Activated T-cell treated with anti-CD3 and anti-CD28 coated beads, Interleukin-2, amount 50 U/mL, for 48 hours (primary cell): ENCODE data around the gene ASB4.
"Not testable (repeated sequence)": the region's sequence is repeated elsewhere in the genome, so short reads cannot be mapped to it uniquely, and the experiment has no call there.

ENCODE experiments used
- DNase-seq, 2 experiments: peaks; one replicate each; pipeline ENCODE4 v3.0.0-alpha.2; 2020

ASB4 gene, protein sequence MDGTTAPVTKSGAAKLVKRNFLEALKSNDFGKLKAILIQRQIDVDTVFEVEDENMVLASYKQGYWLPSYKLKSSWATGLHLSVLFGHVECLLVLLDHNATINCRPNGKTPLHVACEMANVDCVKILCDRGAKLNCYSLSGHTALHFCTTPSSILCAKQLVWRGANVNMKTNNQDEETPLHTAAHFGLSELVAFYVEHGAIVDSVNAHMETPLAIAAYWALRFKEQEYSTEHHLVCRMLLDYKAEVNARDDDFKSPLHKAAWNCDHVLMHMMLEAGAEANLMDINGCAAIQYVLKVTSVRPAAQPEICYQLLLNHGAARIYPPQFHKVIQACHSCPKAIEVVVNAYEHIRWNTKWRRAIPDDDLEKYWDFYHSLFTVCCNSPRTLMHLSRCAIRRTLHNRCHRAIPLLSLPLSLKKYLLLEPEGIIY

GRCh38 chr7:95485391-95486123, at the start of gene ASB4:
Gene ASB4 (plus strand): TSS chr7:95485943. CDS start chr7:95485972, 29 bp downstream.
- DNase-seq: no peak

GRCh38 chr7:95436407-95436806, 49.3 kb upstream of the ASB4 start:
- no peak for DNase-seq

DNA sequence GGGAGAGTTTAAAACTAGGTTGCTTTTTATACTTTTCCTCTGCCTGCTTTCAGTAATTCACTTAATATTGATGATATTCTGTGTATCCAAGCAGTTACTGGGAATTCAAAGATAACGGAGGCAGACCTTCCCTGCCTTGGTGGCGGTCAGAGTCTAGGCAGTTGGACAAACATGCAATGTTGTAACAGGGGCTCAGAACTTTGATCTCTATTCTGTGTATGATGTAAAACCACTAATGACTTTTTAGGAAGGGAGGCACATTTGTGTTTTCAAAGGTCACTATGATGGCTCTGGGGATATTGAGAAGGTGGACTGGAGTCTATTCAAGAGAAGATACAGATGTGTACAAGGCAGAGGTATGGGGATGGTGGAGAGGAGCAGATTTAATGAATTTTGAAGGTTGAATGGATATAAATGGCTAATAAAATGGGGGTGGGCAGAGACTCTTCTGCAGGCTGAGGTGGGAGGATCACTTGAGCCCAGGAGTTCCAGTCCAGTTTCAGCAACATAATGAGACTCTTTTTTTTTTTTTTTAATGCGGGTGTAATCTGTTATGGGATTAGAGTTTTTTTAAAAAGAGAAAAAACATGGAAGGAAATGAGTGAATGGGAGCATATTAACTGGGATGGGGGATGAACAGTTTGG, 45.2 kb upstream of the ASB4 start:
- DNase-seq: no peak

- no peak for DNase-seq
Measured at GRCh38 chr7:95441042-95441823, 44.5 kb upstream of the ASB4 start.

DNA sequence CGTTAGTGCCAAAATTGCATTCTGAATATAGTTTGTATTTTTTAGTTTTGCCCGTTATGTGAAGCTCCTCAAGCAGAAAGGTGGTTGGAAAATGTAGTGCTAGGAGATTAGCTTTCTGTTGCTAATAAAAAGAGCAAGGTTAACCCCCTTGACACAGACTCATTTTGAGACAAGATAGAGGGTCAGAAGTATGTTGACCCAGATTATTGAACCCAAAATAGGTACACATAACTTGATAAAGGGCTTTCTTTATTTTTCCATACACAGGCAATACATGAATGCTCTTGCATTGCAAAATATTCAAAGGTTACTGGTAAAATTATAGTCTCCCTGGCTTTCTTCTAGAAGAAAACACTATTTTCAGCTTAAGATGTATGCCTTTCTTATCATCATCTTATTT, 40.9 kb upstream of the ASB4 start:
- no peak for DNase-seq

DNA sequence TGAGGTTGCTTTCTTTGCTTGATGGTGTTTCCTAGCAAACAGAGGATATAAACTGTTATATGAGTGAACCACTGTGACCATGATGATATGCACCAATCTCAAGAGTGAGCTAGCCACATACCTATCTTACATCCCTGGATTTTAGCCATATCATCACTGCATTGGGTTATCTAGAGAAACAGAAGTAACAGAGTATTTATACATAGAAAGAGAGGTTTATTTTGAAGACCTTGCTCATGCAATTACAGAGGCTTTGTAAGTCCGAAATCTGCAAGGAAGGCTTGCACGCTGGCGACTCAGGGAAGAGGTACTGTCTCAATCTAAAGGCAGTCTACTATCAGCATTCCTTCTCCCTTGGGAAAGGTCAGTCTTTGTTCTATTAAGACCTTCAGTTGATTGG, 39.1 kb upstream of the ASB4 start:
- no peak for DNase-seq

GRCh38 chr7:95454438-95455045, 31.2 kb upstream of the ASB4 start:
- no peak for DNase-seq

DNA sequence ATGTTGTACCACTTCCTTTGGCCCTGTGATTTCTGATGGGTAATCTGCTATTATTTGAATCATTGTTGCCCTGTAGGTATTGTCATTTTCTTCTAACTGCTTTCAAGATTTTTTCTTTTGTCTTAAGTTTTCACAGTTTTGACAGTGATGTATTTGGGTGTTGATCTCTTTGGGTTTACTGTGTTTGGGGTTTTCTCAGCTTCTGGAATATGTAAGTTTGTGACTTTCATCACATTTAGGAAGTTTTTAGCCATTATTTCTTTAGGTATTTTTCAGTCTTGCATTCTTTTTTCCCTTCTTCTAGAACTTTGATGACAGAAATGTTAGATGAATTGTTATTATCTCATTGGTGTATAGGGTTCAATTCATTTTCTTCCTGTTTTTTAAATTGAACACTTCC, 27.8 kb upstream of the ASB4 start:
- no peak for DNase-seq

DNA sequence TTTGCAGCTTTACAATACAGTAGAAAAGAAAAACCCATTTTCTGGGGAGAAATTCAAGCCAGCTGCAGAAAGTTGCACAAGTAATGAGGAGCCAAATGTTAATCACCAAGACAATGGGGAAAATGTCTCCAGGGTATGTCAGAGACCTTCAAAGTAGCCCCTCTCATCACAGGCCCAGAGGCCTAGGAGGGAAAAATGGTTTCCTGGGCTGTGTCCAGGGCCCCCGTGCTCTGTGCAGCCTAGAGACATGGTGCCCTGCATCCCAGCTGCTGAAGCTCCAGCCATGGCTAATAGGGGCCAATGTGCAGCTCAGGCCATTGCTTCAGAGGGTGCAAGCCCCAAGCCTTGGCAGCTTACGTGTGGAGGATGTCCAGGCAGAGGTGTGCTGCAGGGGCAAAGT, 25.1 kb upstream of the ASB4 start:
- not testable (repeated sequence) for DNase-seq

DNA sequence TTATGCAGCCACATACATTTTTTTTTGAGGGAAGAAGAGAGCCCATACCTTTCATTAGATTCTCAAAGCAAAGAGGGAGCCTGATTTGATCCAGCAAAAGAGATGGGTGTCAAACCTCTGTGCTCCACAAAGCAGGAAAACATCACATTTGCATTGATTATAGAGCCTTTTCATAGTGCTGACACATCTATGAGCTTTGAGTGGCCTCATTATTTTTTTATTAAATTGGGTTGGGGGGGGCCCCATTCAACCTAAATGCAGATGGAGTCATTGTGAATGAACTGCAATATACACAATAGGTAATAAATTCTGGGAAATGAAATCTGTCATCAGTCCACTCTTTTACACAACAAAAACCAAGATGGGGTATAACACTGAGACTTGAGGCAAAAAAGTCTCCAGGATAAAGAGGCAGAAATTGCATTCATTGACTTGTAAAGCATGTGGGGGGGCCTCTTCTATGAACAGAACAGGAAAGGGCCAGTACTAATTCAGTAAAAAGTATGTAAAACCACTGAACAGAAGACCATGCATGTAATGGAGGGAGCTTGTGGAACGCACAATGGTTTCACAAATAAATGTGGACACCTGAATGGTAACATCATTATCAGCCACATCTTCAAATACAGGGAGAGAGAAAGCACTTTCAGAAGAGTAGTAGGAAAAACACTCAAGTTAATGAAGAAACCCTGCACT, 17.7 kb upstream of the ASB4 start:
- no peak for DNase-seq

DNA sequence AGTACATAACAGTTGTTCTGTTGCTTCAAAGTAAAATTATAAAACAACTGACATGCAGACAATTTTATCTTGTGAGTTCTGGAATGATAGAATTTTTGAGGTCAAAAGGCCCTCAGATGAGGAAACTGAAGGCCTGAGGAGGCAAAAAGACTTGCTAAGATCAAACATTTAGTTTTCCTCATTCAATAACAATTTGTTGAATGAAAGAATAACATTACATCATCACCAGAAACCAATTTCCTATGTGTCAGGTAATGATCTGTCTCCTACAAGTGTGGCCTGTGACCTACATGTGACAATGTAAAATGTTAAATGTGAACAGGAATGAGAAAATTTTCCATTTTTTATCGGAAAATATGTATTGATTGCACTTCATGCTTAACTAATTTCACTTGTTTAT, 16.6 kb upstream of the ASB4 start:
- no peak for DNase-seq

DNA sequence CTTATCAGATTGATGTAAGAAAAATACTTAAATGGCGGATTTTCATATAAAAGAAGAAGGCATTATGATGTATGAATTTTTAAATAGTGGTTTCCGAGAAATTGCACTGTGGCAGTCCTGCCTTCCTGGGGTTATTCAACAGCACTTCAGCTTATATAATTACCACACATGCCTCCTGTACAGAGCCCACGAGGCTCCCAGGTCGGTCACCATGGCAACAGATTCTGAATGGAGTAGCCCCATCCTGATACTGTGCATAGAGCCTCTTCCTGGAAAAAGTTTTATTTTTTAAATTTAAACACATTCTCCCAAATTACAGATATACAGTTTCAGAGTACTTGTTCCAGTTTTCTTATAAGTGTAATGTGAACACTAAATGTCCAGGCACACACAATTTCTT, 15.9 kb upstream of the ASB4 start:
- DNase-seq: no peak

- DNase-seq: peak in 1 of 2 experiments; percentile 20
Measured at GRCh38 chr7:95470452-95470851, 15.3 kb upstream of the ASB4 start.

GRCh38 chr7:95471071-95471470, 14.7 kb upstream of the ASB4 start:
- DNase-seq: no peak

DNA sequence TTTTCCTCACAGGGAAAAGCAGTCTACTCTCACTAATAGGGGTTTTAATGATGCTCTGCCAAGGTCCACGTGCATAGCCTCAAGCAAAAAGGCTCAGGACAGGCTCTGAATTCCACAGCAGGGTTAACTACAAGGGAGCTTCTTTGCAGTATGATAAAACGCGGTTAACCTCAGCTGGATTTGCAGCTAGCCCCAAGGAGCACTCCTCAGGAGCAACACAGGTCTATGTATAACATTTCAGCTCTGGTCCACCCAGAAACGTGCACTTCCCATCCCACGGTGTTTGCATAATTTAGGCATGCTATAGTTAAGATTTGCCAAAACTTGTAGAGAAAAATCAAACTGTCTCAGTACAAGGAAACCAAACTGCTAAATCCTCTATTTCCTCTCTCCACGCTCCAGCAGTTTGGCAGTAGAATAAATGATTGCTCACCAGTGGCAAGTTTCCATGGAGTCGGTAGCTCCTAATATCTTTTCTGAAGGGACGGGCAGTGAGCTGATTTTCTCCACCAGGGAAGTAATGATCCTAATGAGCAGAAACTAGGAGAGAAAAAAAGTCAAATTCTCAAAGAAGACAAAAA, 13.1 kb upstream of the ASB4 start:
- DNase-seq: no peak

GRCh38 chr7:95473276-95473985, 12.3 kb upstream of the ASB4 start:
- no peak for DNase-seq

GRCh38 chr7:95476072-95476847, 9.5 kb upstream of the ASB4 start:
- DNase-seq: no peak

DNA sequence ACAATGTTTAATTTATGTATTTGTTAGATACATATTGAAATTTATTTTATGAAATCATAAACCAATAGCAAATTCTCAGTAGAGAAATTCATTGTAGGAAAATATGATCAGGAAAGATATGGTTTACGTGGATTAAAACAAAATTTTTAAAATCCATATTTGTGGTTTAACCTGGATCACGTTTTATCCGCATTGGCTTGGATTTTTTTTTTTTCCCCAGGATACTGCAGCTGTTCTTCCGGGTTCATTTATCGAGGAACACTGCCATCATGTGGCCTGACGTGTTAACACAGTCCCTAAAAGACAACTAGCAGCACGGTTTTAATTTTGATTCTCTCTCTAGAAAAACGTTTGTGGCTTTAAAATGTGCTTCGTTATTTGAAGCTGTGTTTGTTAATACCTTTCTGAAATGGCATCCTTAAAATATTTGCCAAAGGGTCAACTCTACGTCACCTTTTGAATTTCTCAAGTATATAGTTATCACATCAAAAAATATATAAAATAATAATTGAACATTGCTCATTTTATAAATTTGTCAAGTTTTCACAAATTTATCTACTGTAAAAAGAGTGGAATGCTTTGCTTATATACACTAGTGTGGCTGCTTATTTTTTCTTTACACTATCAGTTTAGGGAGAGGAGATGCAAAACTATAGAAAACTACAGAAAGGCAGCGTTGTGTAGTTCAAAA, 8.7 kb upstream of the ASB4 start:
- peak; percentile 49 to 53 for DNase-seq

DNA sequence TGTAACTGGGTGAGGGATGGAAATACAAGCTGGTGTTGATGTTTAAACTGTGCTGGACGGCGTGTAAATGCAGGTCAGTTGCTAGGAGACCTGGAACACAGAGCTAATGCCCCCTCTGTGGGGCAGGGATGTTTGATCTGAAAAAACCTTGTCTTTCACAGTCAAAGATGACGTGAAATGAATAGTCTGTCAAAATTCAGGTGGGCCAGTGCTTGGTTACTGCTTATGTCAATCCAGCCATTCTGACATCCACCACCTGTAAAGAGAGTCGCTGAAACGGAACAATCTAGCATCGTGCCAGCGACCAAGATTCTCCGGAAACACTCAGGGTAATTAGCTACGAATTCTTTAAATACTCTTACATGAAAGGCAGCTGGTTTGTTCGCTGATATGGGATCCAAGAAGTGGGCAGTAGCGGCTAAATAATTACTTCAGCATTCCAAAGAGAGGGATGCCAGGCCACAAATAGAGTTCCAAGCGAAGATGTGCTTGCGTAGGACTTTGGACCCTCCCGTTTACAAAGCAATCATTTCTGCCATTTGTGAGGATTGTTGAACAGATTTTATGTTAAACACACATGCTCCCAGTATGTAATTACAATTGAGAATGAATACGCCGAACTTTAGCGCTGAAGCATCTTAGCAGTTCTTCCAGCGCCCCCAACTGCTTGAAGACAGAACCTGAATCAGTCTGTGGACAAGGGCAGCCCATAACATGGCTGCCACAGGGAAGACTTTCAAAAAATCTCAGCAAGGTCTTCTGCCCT, 7.3 kb upstream of the ASB4 start:
- no peak for DNase-seq
